Renal cortical epithelial cell (primary cell): ENCODE data around the gene DIAPH2. TPM values are rescaled to one million over a fixed set of nuclear protein-coding genes. Genes with fewer than 3 reads are reported as not detected.

Experiments used
- DNase-seq: peaks from one replicate; pipeline ENCODE4 v3.0.0-alpha.2; 2011; ENCODE audit warnings: low read depth
- total RNA-seq: library from RNA; depleted of rRNA; stranded (reverse); fragments of >200 nt; gene quantifications from 2 replicates; pipeline ENCODE4 v1.2.3, GENCODE V29; 2014

DIAPH2 gene
- total RNA-seq, 1 donor from 2014 or later, result 15.4 TPM

DNA sequence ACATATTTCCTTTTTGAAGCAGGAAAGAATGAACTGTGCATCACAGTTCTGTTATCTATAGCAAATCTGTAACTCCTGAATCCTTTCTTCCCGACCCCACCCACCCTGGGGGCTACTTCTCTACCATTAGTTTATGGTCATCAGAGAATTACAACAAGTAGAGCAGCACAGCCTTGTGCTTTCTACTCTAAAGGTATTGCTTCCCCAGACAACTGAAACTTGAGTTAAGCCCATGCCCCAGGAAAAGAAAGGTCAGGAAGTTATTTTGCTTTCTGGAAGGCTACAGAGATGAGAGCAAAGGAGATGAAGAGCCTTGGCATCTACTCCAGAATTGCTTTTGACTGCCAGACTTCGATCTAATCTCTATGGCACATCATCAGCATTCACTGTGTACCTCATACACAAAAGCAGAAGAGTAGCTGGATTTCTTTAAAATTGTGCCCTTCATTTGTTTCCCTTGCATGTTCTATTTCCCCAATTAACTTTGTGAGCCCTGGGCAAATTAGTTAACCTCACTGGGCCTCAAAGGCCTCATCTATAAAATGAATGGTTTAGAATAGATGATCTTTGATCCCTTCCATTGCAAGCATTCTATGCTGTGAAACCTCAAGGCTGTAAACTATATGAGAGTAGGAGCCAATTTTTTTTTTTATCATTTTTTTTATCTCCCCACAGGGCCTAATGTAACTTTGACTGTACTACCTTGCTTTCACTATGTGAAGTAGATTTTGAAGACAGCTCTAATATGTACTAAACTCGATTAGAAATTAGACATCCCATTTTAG, 794.7 kb downstream of the DIAPH2 start:
- no peak for DNase-seq

DNA sequence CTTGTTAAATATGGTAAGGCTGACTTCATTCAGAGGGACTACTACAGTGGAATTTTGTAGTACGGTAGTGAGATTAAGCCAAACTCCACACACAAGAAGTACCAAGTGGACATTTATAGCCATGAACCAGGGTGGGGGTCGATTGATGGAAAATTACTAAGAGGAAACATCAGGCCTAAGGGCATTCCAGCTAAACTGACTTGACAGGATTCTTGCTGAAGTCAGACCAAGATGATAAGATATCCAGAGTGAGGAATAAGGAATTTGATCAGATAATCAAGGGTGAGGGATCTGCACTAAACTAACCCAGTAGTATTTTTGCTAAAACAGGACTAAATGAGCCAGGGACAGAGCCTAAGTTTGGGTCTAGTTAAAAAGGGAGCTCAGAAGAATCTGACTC, 796.6 kb downstream of the DIAPH2 start:
- DNase-seq, result no peak

- no peak for DNase-seq
These were observed 798.1 kb downstream of the DIAPH2 start for GRCh38 chrX:97482666-97483300.

- no peak for DNase-seq
These were observed 806.0 kb downstream of the DIAPH2 start for GRCh38 chrX:97490656-97491055.

- DNase-seq, result no peak
These were observed 810.2 kb downstream of the DIAPH2 start for GRCh38 chrX:97494756-97495372.

GRCh38 chrX:97498093-97498492, 813.5 kb downstream of the DIAPH2 start:
- no peak for DNase-seq

- no peak for DNase-seq
These were observed 819.8 kb downstream of the DIAPH2 start for GRCh38 chrX:97504431-97504830.

DNA sequence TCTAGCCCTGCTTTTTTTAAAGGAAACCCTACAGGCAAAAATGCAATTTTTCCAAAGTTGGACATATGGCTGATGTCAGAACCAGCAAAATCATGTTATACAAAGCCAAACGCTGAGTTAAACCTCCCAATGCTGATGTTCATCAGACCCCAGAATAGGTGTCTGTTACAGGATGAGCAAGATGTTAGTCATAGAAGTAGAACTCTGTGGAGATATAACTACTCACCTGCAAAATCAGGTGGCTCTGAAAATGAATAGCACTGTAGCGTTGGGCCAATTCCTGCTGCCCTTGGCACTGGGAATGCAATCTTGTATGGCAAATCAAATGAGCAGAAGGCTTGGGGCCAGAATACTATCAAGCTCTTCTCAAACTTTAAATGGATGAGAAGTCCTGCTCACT, 833.1 kb downstream of the DIAPH2 start:
- DNase-seq, result no peak

DNA sequence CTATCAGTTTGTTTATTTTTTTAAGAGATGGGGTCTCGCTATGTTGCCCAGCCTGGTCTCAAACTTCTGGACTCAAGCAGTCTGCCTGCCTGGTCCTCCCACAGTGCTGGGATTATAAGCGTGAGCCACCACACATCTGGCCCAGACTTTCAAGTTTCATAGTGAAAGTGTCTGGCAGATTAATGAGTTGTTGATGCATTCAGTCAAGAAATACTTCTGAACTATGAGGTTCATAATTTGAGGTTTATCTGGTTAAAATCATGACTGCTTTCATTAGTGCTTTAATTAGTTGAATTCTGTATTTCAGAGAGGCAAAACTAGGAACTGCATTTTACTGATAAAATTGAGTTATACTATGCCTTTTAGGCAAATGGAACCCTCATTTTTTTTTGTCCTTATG, 837.7 kb downstream of the DIAPH2 start:
- DNase-seq, result no peak

DNA sequence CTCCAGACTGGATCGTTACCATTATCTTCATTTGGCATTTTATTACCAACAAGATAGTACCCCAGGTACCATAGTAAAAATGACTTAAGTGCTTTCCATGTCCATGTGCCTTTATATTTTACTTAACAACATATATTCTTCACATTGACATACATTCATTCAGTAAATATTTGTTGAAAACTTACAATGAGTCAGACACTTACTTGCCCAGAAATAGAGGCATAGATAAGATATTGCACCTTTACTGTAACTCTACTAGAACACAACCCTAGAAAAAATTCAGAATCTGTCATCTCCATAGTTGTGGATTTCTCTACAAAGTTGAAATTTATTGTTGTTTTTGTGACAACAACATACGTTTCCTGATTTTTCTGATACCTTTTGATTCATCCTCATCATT, 839.7 kb downstream of the DIAPH2 start:
- DNase-seq, result no peak

DNA sequence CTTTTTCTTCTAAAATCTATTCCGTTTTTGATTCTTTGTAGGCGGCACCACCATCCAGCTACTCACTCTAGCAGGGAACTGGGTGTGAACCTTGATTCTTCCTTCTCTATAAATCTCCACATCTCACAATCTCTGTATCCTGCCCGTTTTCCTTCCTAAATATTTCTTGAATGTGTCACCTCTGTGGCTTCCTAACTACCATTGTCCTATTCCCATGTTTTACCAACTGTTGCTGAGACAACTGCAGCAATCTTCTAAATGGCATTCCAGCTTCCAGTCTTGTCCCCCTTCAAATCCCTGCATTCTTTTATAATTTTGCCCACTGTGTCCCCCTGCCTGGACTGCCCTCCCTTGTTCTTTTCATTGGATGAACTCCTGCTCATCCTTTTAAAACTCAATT, 840.4 kb downstream of the DIAPH2 start:
- peak; percentile 59 for DNase-seq

DNA sequence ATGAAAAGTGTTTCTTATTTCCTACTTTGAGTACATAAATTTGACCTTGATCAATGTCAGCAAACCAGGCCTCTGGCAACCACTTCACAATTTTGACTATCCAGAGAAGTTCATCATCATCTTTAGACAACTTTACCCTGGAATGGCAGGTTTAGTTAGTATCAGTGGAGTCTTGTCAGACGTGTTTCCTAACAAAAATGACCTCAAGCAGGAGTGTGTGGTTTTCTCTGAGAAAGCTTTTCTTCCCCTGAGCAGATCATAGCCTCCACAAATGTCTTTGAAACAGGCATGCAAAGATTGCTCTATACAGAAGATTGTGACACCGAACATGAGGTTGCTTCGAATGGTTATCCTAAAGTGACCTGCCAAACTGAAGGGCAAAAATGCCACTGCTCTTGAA, 841.3 kb downstream of the DIAPH2 start:
- DNase-seq, result no peak

- no peak for DNase-seq
These were observed 843.1 kb downstream of the DIAPH2 start for GRCh38 chrX:97527725-97528124.

DNA sequence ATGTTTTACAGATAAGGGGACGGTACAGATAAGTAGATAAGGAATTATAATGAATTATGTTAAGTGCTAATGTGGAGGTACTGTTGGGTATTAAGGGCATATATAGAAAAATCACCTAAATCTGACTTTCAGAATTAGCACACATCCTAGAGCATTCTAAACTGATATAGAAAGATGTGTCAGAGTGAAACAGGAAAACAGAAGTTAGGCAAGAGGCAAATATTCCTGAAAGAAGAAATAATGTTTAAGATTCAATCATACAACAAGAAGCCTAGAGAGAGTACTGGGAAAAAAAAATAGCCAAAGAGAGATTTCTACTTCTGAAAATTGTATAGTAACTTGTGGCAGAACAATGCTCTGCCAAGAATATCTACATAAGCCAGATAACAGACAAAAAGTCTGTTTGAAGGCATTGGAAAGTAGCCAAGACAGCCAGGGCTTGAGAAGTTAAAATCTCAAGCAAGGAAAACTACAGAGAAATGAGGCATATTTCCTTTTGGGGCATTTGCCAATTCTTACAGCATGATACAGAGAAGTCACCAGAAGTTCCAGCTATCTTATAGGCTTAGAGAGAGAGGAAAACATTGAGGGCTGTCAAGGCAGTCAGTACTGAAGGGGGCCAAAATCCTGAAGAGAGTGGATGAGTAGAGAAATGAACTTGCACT, 845.0 kb downstream of the DIAPH2 start:
- no peak for DNase-seq

DNA sequence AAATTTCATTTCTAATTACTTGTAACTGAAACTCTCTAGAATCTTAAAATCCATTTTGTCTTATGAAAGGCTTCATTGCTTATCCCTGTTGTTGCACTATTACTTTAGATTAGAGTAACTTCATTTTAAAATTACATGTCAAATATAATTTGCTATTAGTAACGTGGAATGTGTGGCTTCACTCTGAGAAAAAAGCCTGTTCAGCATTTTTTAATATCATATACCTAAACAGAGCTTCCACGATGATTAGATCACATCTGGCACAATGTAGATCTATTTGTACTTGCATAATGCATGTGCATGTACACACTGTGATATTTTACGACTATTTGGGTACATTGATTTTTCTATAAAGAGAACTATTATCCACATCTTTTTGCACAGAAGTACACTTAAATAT, 847.2 kb downstream of the DIAPH2 start:
- DNase-seq, result no peak

DNA sequence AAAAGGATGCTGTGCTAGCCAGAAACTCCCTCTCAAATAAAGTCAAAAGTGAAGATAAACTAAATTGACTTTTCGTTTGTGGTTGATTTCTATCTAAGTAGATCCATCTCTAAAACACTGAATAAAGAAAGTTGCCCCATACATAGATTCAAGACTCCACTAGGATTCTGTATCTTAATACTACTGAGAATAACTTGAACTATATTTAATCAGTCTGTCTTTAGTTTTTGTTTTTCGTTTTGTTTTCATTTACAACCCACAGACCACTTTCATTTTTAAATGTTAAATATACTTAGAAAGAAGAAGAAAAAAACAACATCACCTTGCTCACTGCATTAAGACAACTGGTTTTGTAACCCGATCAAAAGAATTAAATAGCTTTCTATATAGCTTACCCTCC, 854.1 kb downstream of the DIAPH2 start:
- DNase-seq, result no peak

DNA sequence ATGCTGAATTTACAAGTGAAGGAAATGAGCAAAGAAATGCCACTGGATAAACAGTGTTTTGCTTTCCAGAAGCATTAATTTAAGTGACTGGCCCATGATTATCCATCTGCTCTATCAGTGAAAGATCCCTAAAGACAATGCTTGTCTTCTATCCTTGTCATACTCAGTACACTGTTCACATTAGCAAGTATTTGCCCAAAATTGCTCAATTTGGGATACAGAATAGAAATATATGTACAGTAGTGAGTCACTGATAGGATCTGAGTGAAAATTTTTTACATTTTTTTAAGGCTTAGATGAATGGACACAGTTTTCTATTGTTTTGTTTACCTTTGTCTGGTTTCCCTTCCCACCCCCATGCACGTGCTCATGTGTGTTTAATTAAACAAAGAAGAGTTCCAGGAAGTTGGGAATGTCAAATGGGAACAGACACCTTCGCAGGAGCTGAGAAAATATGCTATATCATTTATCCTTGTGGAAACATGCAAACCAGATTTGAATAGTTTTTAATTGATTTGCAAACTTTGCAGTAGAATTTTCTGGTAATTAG, 855.4 kb downstream of the DIAPH2 start:
- no peak for DNase-seq

DNA sequence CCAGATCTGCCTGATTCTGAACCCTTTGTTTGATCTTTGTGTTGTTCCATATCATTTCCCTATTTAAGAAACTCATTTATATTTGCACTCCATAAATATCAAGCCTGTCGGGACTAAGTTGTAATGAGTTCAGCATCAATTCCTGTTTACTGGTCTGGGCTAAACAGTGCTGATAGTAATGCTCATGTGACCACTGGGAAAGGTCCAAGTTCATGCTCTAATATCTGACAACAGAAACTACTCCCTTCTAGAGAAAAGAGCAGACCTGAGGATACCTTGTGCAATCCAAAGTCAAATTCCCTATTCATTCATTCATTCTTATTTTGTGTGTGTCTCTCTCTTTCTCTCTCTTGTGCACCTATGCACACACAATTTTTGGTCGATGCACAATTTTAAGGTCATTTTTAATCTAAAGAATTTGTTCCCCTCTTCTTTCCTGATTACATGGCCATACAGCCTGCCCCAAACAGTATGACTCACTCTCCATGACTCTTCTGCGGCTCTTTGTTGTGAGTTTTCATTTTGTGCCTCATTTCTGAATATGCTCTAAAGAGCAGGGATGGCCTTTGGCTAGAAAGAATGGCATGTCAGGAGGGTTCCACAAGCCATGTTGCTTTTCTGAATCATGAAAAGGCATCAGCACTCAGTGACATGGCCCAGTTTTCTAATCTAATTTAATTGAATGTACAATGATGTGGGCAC, 863.4 kb downstream of the DIAPH2 start:
- peak; percentile 10 for DNase-seq

- DNase-seq, result no peak
These were observed 867.2 kb downstream of the DIAPH2 start for GRCh38 chrX:97551821-97552220.

DNA sequence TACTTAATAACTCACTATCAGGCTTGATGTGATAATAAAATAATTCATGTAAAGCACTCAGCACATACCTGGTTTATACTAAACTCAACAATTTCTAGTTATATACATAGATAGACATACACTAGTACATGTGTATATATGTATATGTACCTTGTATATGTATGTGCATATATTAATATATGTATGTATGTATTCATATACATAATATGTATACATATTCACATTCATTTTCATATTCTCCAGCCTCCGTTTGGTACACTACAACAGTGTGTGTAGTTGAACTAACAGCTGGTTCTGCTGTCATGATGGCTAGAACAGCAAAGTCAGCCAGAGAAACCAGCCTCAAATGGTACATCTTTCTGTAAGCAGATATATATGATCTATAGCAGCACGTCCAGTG, 869.2 kb downstream of the DIAPH2 start:
- DNase-seq, result no peak

- no peak for DNase-seq
These were observed 871.7 kb downstream of the DIAPH2 start for GRCh38 chrX:97556359-97556758.
